A549 (cell line): Measurements from ENCODE around the gene DDX21. TPM values are rescaled to one million over a fixed set of nuclear protein-coding genes. Genes with fewer than 3 reads are reported as not detected.

Source experiments
- ATAC-seq, 2 experiments: fragments of 200-7000 bp in 1 of 2; fragments of >200 bp in 1 of 2; cut with Nextera tagmentation in 1 of 2; cut with Tn5 transposase in 1 of 2; 3 replicates each; pipeline versions ENCODE4 v1.8.0 to v1.9.1; 2018 to 2020; ENCODE audit warnings: mild to moderate bottlenecking in 1 of 2, moderate library complexity in 1 of 2
- CTCF ChIA-PET: fragments of 300-600 bp; sonication (Branson Sonifier 250); formaldehyde crosslinking; extraction: SDS; loops from one replicate; lab custom pipeline; 2021; ENCODE audit warnings: antibody characterized with exemption, inconsistent platforms; lab: Yijun Ruan, JAX
- POLR2A ChIA-PET: fragments of 350-600 bp; formaldehyde crosslinking; extraction: SDS; loops from one replicate; lab custom pipeline; 2021; ENCODE audit warnings: antibody characterized with exemption, inconsistent platforms; lab: Yijun Ruan, JAX
- DNase-seq, 2 experiments: peaks; one replicate each; pipeline versions ENCODE4 v3.0.0 to v3.0.0-alpha.2; 2011 to 2016; ENCODE audit warnings: low read depth in 1 of 2, low spot score in 1 of 2
- FAIRE-seq: peaks from 2 replicates; lab custom pipeline; 2011; peaks lifted over from hg19 to GRCh38; lab: Jason Lieb, UNC
- H3K27ac ChIP-seq, 2 experiments: fragments of >200 bp; sonication (Bioruptor Twin); formaldehyde crosslinking; 3 replicates each; pipeline ENCODE4 v1.5.1; 2016 to 2017
- H3K4me1 ChIP-seq: fragments of >200 bp; sonication (Bioruptor Twin); formaldehyde crosslinking; 3 replicates; pipeline ENCODE4 v1.6.1; 2016
- H3K4me2 ChIP-seq: fragments of >200 bp; sonication (Bioruptor Twin); formaldehyde crosslinking; 3 replicates; pipeline ENCODE4 v1.6.1; 2016
- H3K4me3 ChIP-seq: fragments of >200 bp; sonication (Bioruptor Twin); formaldehyde crosslinking; 3 replicates; pipeline ENCODE4 v1.5.1; 2016
- H3K9me3 ChIP-seq: fragments of >200 bp; sonication (Bioruptor Twin); formaldehyde crosslinking; 3 replicates; pipeline ENCODE4 v1.6.1; 2016
- BHLHE40 ChIP-seq: IDR thresholded peaks from 2 replicates; pipeline ENCODE4 v1.6.1; 2012; ENCODE audit warnings: low read depth, low read length, inconsistent platforms
- CBX2 ChIP-seq: fragments of 200-600 bp; sonication (generic); IDR thresholded peaks from 2 replicates; pipeline ENCODE4 v1.6.1; 2016; ENCODE audit warnings: low read depth, mild to moderate bottlenecking, borderline replicate concordance
- EHF ChIP-seq: fragments of 250-450 bp; sonication (Bioruptor Pico); IDR thresholded peaks from 2 replicates; pipeline ENCODE4 v1.5.0; 2020; ENCODE audit warnings: mild to moderate bottlenecking
- FOSB ChIP-seq: fragments of 250-450 bp; sonication (Bioruptor Pico); IDR thresholded peaks from 2 replicates; pipeline ENCODE4 v1.5.0; 2020; ENCODE audit warnings: mild to moderate bottlenecking, moderate library complexity
- HDAC2 ChIP-seq: fragments of 200-600 bp; sonication (generic); IDR thresholded peaks from 2 replicates; pipeline ENCODE4 v1.6.1; 2016
- HEYL ChIP-seq: fragments of 250-450 bp; sonication (Bioruptor Pico); IDR thresholded peaks from 2 replicates; pipeline ENCODE4 v1.8.0; 2021; ENCODE audit warnings: mild to moderate bottlenecking, moderate library complexity
- HOXA7 ChIP-seq: fragments of 250-450 bp; sonication (Bioruptor Pico); IDR thresholded peaks from 2 replicates; pipeline ENCODE4 v1.5.0; 2020; ENCODE audit warnings: mild to moderate bottlenecking, moderate library complexity
- HOXB13 ChIP-seq: fragments of 250-450 bp; sonication (Bioruptor Pico); IDR thresholded peaks from 2 replicates; pipeline ENCODE4 v1.5.0; 2020; ENCODE audit warnings: low read depth, mild to moderate bottlenecking, moderate library complexity
- HOXB5 ChIP-seq: fragments of 250-450 bp; sonication (Bioruptor Pico); IDR thresholded peaks from 2 replicates; pipeline ENCODE4 v1.5.0; 2020; ENCODE audit warnings: mild to moderate bottlenecking, moderate library complexity
- JUN ChIP-seq, 2 experiments: fragments of >200 bp; sonication (Bioruptor Twin); formaldehyde crosslinking; IDR thresholded peaks; 2 replicates in 1 of 2; 3 replicates in 1 of 2; pipeline ENCODE4 v1.6.1; 2016 to 2017
- KDM1A ChIP-seq: fragments of 200-600 bp; sonication (generic); IDR thresholded peaks from 2 replicates; pipeline ENCODE4 v1.6.1; 2016; ENCODE audit warnings: low read depth, mild to moderate bottlenecking
- KDM5A ChIP-seq: fragments of 200-600 bp; sonication (generic); IDR thresholded peaks from 2 replicates; pipeline ENCODE4 v1.6.1; 2016; ENCODE audit warnings: antibody characterized with exemption, mild to moderate bottlenecking
- MAFK ChIP-seq: fragments of 450-650 bp; IDR thresholded peaks from 2 replicates; pipeline ENCODE4 v1.6.1; 2014; ENCODE audit not compliant: partially characterized antibody
- MAZ ChIP-seq: fragments of 150-350 bp; IDR thresholded peaks from 2 replicates; pipeline ENCODE4 v1.6.1; 2014; ENCODE audit warnings: antibody characterized with exemption, low read depth, low read length, borderline replicate concordance
- MYC ChIP-seq: IDR thresholded peaks from 2 replicates; pipeline ENCODE4 v1.6.1; 2012; ENCODE audit warnings: mild to moderate bottlenecking, inconsistent platforms, low read length, improper control_type of control experiment, borderline replicate concordance
- NPAS2 ChIP-seq: fragments of 250-450 bp; sonication (Bioruptor Pico); IDR thresholded peaks from 2 replicates; pipeline ENCODE4 v1.8.0; 2022; ENCODE audit warnings: mild to moderate bottlenecking, moderate library complexity, borderline replicate concordance
- PHF8 ChIP-seq: fragments of 200-600 bp; sonication (generic); IDR thresholded peaks from 2 replicates; pipeline ENCODE4 v1.6.1; 2016; ENCODE audit warnings: low read depth, mild to moderate bottlenecking, antibody characterized with exemption, moderate library complexity, borderline replicate concordance
- POLR2A ChIP-seq: IDR thresholded peaks from 2 replicates; pipeline ENCODE4 v1.6.1; 2012; ENCODE audit warnings: mild to moderate bottlenecking, low read length
- POLR2AphosphoS2 ChIP-seq: conservative IDR thresholded peaks from 2 replicates; pipeline ENCODE4 v1.6.1; 2012; ENCODE audit warnings: low read length, improper control_type of control experiment, inconsistent platforms
- RAD21 ChIP-seq, 2 experiments: fragments of >200 bp in 1 of 2; sonication (Bioruptor Twin) in 1 of 2; formaldehyde crosslinking in 1 of 2; IDR thresholded peaks in 1 of 2; conservative IDR thresholded peaks in 1 of 2; 2 replicates in 1 of 2; 3 replicates in 1 of 2; pipeline ENCODE4 v1.6.1; 2012 to 2018; ENCODE audit warnings: inconsistent platforms in 1 of 2
- RCOR1 ChIP-seq: fragments of 150-350 bp; IDR thresholded peaks from 2 replicates; pipeline ENCODE4 v1.6.1; 2014; ENCODE audit warnings: antibody characterized with exemption, low read length, low read depth
- RFX5 ChIP-seq: fragments of 450-650 bp; IDR thresholded peaks from 2 replicates; pipeline ENCODE4 v1.7.1; 2014; ENCODE audit warnings: antibody characterized with exemption, mild to moderate bottlenecking, moderate library complexity
- RNF2 ChIP-seq: fragments of 200-600 bp; sonication (generic); IDR thresholded peaks from 2 replicates; pipeline ENCODE4 v1.6.1; 2016; ENCODE audit warnings: low read depth, mild to moderate bottlenecking, antibody characterized with exemption, moderate library complexity, borderline replicate concordance
- SMC3 ChIP-seq: fragments of >200 bp; sonication (Bioruptor Twin); formaldehyde crosslinking; IDR thresholded peaks from 3 replicates; pipeline ENCODE4 v1.6.1; 2018; ENCODE audit warnings: inconsistent platforms
- SREBF2 ChIP-seq: fragments of 450-650 bp; IDR thresholded peaks from 2 replicates; pipeline ENCODE4 v1.6.1; 2014; ENCODE audit warnings: mild to moderate bottlenecking, moderate library complexity
- TFCP2L1 ChIP-seq: fragments of 250-450 bp; sonication (Bioruptor Pico); IDR thresholded peaks from 2 replicates; pipeline ENCODE4 v1.5.0; 2021; ENCODE audit warnings: mild to moderate bottlenecking
- WGBS: methylation state at CpG from one replicate; pipeline ENCODE4 v1.1.6; 2017; ENCODE audit errors: missing lambda C conversion rate; 5-methylcytosine and 5-hydroxymethylcytosine counted together
- polyA plus RNA-seq, 4 experiments: library from polyadenylated mRNA; depleted of rRNA in 3 of 4; stranded (reverse); fragments of >200 nt; fragmentation: RNase III in 1 of 4; extraction: RNeasy Plus Mini Kit Qiagen cat#74134 plus additional on column Dnase treatment in 1 of 4; gene quantifications; 2 replicates in 3 of 4; 3 replicates in 1 of 4; pipeline ENCODE4 v1.2.3, GENCODE V29; 2011 to 2017
- TF ChIP-seq, protein P1 (sequence below): fragments of >200 bp; sonication (Bioruptor Twin); formaldehyde crosslinking; IDR thresholded peaks from 2 replicates; pipeline ENCODE4 v1.6.1; 2016
- TF ChIP-seq, protein P2 (sequence below): IDR thresholded peaks from 2 replicates; pipeline ENCODE4 v1.6.1; 2012
- TF ChIP-seq, protein P3 (sequence below): fragments of 250-450 bp; sonication (Bioruptor Pico); IDR thresholded peaks from 2 replicates; pipeline ENCODE4 v1.5.0; 2020; ENCODE audit warnings: low read depth, mild to moderate bottlenecking, moderate library complexity
- TF ChIP-seq, protein P4 (sequence below): fragments of 150-350 bp; IDR thresholded peaks from 2 replicates; pipeline ENCODE4 v1.6.1; 2014; ENCODE audit warnings: low read depth, mild to moderate bottlenecking, low read length
- TF ChIP-seq, protein P5 (sequence below): IDR thresholded peaks from 2 replicates; pipeline ENCODE4 v1.6.1; 2012

The DDX21 gene
- polyA plus RNA-seq, 2 of the 4 experiments (the other 2 are of a cell fraction), result 113 to 218 TPM

DNA sequence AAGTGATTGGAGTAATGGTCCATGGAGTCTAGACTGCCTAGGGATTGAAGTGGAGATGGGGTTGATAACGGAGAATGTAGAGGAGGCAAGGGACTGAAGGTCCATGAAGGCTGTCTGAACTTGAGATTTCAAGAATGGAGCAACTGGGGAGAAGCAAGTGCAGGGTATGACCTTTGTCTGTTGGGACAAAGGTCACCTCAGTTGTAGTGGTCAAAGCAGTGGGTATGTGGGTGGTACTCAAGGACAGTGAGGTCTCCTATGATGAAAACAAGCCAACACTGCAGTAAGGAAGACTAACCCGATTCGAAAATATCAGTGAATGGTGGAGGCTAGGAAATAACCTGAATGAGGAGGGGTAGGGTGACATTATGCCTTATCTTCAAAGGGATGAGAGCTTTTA, 5.4 kb upstream of the DDX21 start:
- CTCF ChIA-PET, result no interaction called here
- Histone ChIP-seq H3K4me3 (no peak overlapping the region), H3K9me3 (no peaks in the 10 kb centered on the region), H3K4me2 (no peak overlapping the region), H3K27ac (no peak overlapping the region), H3K4me1 (peaks cover 4% of the 10 kb centered on the region; the same call in 2 of the 3 replicates)
- FAIRE-seq, result no peak
- no peak for TF ChIP-seq NPAS2 (CRISPR knock-in tag)
- 90% methylated on average over 3 of the region's 3 CpGs for WGBS
- DNase-seq, result no peak
- ATAC-seq, result no peak
- POLR2A ChIA-PET, result no interaction called here

DNA sequence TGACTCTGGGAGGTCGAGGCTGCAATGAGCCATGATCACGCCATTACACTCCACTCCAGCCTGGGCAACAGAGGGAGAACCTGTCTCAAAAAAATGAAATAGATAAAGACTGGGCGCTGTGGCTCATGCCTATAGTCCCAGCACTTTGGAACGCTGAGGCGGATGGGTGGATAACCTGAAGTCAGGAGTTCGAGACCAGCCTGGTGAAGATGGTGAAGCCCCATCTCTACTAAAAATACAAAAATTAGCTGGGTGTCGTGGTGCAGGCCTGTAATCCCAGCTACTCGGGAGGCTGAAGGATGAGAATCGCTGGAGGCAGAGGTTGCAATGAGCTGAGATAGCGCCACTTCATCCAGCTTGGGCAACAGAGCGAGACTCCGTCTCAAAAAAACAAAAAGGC, 1.1 kb upstream of the DDX21 start:
- peak overlapping the region; percentile 77 for H3K4me2 ChIP-seq
- DNase-seq (no peak), FAIRE-seq (no peak), ATAC-seq (no peak)
- TF ChIP-seq, protein P1, sequence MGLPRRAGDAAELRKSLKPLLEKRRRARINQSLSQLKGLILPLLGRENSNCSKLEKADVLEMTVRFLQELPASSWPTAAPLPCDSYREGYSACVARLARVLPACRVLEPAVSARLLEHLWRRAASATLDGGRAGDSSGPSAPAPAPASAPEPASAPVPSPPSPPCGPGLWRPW, result no peak
- TF ChIP-seq, protein P2, sequence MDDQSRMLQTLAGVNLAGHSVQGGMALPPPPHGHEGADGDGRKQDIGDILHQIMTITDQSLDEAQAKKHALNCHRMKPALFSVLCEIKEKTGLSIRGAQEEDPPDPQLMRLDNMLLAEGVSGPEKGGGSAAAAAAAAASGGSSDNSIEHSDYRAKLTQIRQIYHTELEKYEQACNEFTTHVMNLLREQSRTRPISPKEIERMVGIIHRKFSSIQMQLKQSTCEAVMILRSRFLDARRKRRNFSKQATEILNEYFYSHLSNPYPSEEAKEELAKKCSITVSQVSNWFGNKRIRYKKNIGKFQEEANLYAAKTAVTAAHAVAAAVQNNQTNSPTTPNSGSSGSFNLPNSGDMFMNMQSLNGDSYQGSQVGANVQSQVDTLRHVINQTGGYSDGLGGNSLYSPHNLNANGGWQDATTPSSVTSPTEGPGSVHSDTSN, result no peak
- TF ChIP-seq HOXB13 (CRISPR knock-in tag), result no peak
- no peak for TF ChIP-seq MAZ
- TF ChIP-seq BHLHE40, result no peak
- no peak for TF ChIP-seq TFCP2L1 (CRISPR knock-in tag)
- no peak for TF ChIP-seq POLR2A
- TF ChIP-seq, protein P3, sequence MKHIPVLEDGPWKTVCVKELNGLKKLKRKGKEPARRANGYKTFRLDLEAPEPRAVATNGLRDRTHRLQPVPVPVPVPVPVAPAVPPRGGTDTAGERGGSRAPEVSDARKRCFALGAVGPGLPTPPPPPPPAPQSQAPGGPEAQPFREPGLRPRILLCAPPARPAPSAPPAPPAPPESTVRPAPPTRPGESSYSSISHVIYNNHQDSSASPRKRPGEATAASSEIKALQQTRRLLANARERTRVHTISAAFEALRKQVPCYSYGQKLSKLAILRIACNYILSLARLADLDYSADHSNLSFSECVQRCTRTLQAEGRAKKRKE (CRISPR knock-in tag), result no peak
- TF ChIP-seq SREBF2, result no peak
- no peak for TF ChIP-seq POLR2AphosphoS2
- no peak for TF ChIP-seq HOXA7 (CRISPR knock-in tag)
- no peak for TF ChIP-seq PHF8
- TF ChIP-seq FOSB, result no peak
- no peak for TF ChIP-seq HOXB5 (CRISPR knock-in tag)
- TF ChIP-seq HDAC2, result no peak
- no peak for TF ChIP-seq RAD21 (conservative IDR thresholded peaks at IDR 0.05 in 1 of 2, IDR thresholded peaks at IDR 0.05 in 1 of 2)
- no peak for TF ChIP-seq JUN (IDR thresholded peaks at IDR 0.05)
- TF ChIP-seq KDM1A, result no peak
- no peak for TF ChIP-seq HEYL (CRISPR knock-in tag)
- no peaks in the 10 kb centered on the region for H3K9me3 ChIP-seq
- POLR2A ChIA-PET, result interaction anchor here (1.0 to 1.9 kb wide), 5 partner anchors 8 to 225 kb away, joined by 3 to 6 read pairs (median 3); partner anchors contain the start of genes DDX50 and SUPV3L1
- CTCF ChIA-PET, result interaction anchor here (0.8 to 2.2 kb wide), 13 partner anchors 13 to 139 kb away, joined by 3 to 8 read pairs (median 5); no protein-coding TSS in a partner anchor
- peak overlapping the region; percentile 98 for H3K4me3 ChIP-seq
- 87% methylated on average over 12 of the region's 12 CpGs for WGBS
- peaks cover 26% of the 10 kb centered on the region for H3K4me1 ChIP-seq
- peak overlapping the region; percentile 92 to 98 for H3K27ac ChIP-seq

DNA sequence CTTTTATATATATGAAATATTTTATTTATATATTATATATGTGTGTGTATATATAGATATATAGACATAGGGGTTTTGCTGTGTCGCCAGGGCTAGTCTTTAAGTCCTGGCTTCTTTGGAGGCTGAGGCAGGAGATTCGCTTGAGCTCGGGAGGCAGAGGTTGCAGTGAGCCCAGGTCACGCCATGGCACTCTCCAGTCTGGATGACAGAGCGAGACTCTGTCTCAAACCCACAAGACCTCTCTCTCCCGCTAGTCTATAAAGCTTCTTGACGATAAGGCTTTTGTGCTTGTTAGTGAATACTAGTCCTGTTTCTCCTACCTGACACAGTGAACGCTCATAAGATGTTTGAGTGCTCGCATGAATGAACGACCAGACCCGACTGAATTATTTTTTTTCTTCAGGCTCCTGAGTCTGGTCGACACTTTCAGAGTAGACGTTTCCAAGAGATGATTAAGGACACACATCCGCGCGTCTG, 577 bp upstream of the DDX21 start:
- CTCF ChIA-PET, result interaction anchor here (0.6 to 2.2 kb wide), 18 partner anchors 11 to 435 kb away, joined by 3 to 8 read pairs (median 4); no protein-coding TSS in a partner anchor
- peak; percentile 41 to 60 for ATAC-seq
- POLR2A ChIA-PET, result interaction anchor here (0.5 to 2.0 kb wide), 9 partner anchors 9 to 225 kb away, joined by 3 to 8 read pairs (median 4); partner anchors contain the start of genes DDX50, SRGN and SUPV3L1
- no peak for TF ChIP-seq CBX2
- TF ChIP-seq, protein P4, sequence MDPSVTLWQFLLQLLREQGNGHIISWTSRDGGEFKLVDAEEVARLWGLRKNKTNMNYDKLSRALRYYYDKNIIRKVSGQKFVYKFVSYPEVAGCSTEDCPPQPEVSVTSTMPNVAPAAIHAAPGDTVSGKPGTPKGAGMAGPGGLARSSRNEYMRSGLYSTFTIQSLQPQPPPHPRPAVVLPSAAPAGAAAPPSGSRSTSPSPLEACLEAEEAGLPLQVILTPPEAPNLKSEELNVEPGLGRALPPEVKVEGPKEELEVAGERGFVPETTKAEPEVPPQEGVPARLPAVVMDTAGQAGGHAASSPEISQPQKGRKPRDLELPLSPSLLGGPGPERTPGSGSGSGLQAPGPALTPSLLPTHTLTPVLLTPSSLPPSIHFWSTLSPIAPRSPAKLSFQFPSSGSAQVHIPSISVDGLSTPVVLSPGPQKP, result no peak
- TF ChIP-seq, protein P3 (CRISPR knock-in tag), result no peak
- no peak for TF ChIP-seq HDAC2
- TF ChIP-seq KDM5A, result no peak
- no peak for TF ChIP-seq MYC
- no peak for TF ChIP-seq RFX5
- no peak for TF ChIP-seq RNF2
- TF ChIP-seq, protein P5, sequence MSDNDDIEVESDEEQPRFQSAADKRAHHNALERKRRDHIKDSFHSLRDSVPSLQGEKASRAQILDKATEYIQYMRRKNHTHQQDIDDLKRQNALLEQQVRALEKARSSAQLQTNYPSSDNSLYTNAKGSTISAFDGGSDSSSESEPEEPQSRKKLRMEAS, result no peak
- TF ChIP-seq MAFK, result no peak
- no peak for TF ChIP-seq RCOR1
- no peak for TF ChIP-seq BHLHE40
- no peak for TF ChIP-seq EHF
- TF ChIP-seq NPAS2 (CRISPR knock-in tag), result no peak
- TF ChIP-seq SMC3, result no peak
- no peak for TF ChIP-seq KDM1A

More for the DNA sequence above, 577 bp upstream of the DDX21 start:
- 5% methylated on average over 16 of the region's 16 CpGs for WGBS
- Histone ChIP-seq H3K4me1 (peaks cover 28% of the 10 kb centered on the region), H3K9me3 (no peaks in the 10 kb centered on the region), H3K4me2 (peak overlapping the region; percentile 77), H3K4me3 (peak overlapping the region; percentile 98), H3K27ac (peak overlapping the region; percentile 92 to 98)
- DNase-seq (peak in 1 of 2 experiments; percentile 56), FAIRE-seq (no peak)
